Endothelial cell of umbilical vein (primary cell): Measurements from ENCODE around the gene MTMR6. TPM values are rescaled to one million over a fixed set of nuclear protein-coding genes. Genes with fewer than 3 reads are reported as not detected.

ENCODE experiments used
- BruUV-seq: library from RNA; stranded (reverse); fragments of 400-500 nt; replicated peaks from 2 replicates; lab custom pipeline; 2021; lab: Mats Ljungman, UMichigan
- CTCF ChIA-PET: fragments of 300-600, 350-600 bp; sonication (Branson Sonifier 250); formaldehyde crosslinking; loops from one replicate; lab custom pipeline; 2021; ENCODE audit warnings: antibody characterized with exemption, inconsistent platforms; lab: Charles Lee
- POLR2A ChIA-PET: fragments of 300-600, 350-600 bp; sonication (Branson Sonifier 250); formaldehyde crosslinking; loops from one replicate; lab custom pipeline; 2021; ENCODE audit warnings: antibody characterized with exemption, inconsistent platforms; lab: Charles Lee
- DNase-seq: peaks from one replicate; pipeline ENCODE4 v3.0.0-alpha.2; 2011; ENCODE audit warnings: low read depth, low spot score
- FAIRE-seq: peaks from 2 replicates; lab custom pipeline; 2011; peaks lifted over from hg19 to GRCh38; lab: Jason Lieb, UNC
- H2AFZ ChIP-seq: 2 replicates; pipeline ENCODE4 v1.6.0; 2012; ENCODE audit warnings: low read depth, low read length, control low read depth, inconsistent platforms
- H3K27ac ChIP-seq: 2 replicates; pipeline ENCODE4 v1.5.1; 2011; ENCODE audit warnings: low read depth, mild to moderate bottlenecking, control low read depth, low read length, moderate library complexity; ENCODE audit not compliant: insufficient read depth
- H3K27me3 ChIP-seq, 2 experiments: 2 replicates each; pipeline versions ENCODE4 v1.6.0 to v1.6.1; 2011; ENCODE audit warnings: low read length in 2 of 2, mixed read lengths in 1 of 2; ENCODE audit not compliant: control insufficient read depth in 2 of 2, insufficient read depth in 2 of 2
- H3K36me3 ChIP-seq, 2 experiments: 2 replicates in 1 of 2; 3 replicates in 1 of 2; pipeline ENCODE4 v1.5.1; 2011; ENCODE audit warnings: low read length in 2 of 2, mild to moderate bottlenecking in 1 of 2, moderate library complexity in 1 of 2; ENCODE audit not compliant: control insufficient read depth in 2 of 2, insufficient read depth in 2 of 2; ENCODE audit errors: extremely low read depth in 1 of 2
- H3K4me1 ChIP-seq: 3 replicates; pipeline ENCODE4 v1.5.1; 2011; ENCODE audit warnings: mild to moderate bottlenecking, low read length; ENCODE audit not compliant: control insufficient read depth, insufficient read depth; ENCODE audit errors: extremely low read depth
- H3K4me2 ChIP-seq: 2 replicates; pipeline ENCODE4 v1.6.1; 2011; ENCODE audit warnings: low read length, control low read depth, mixed read lengths; ENCODE audit not compliant: insufficient read depth
- H3K4me3 ChIP-seq, 3 experiments: fragments of 200-600 bp in 1 of 3; sonication (generic), shearing (Covaris generic) in 1 of 3; replicated peaks in 1 of 3; 2 replicates each; pipeline ENCODE4 v1.5.1; 2011 to 2016; ENCODE audit warnings: control low read depth in 3 of 3, low read length in 3 of 3, mild to moderate bottlenecking in 2 of 3, inconsistent platforms in 1 of 3, low read depth in 1 of 3, moderate library complexity in 1 of 3; ENCODE audit not compliant: insufficient read depth in 1 of 3
- H3K79me2 ChIP-seq: 2 replicates; pipeline ENCODE4 v1.6.0; 2012; ENCODE audit warnings: low read length, inconsistent platforms; ENCODE audit not compliant: control insufficient read depth, insufficient read depth
- H3K9ac ChIP-seq: replicated peaks from 2 replicates; pipeline ENCODE3; 2011; ENCODE audit warnings: low read length, control low read depth; ENCODE audit not compliant: insufficient read depth; ENCODE audit errors: extremely low read depth
- H3K9me1 ChIP-seq: replicated peaks from 3 replicates; pipeline ENCODE4 v1.6.0; 2011; ENCODE audit warnings: mild to moderate bottlenecking, low read length; ENCODE audit not compliant: control insufficient read depth, insufficient read depth; ENCODE audit errors: extremely low read depth
- H3K9me3 ChIP-seq: replicated peaks from 2 replicates; pipeline ENCODE4 v1.5.1; 2012; ENCODE audit warnings: low read length, inconsistent platforms; ENCODE audit not compliant: control insufficient read depth, insufficient read depth
- H4K20me1 ChIP-seq: replicated peaks from 2 replicates; pipeline ENCODE3; 2011; ENCODE audit warnings: mild to moderate bottlenecking, low read length; ENCODE audit not compliant: control insufficient read depth, insufficient read depth; ENCODE audit errors: extremely low read depth
- EZH2 ChIP-seq: IDR thresholded peaks from 2 replicates; pipeline ENCODE4 v1.6.1; 2012; ENCODE audit warnings: borderline replicate concordance, low read depth, mild to moderate bottlenecking, moderate library complexity, low read length, inconsistent platforms; ENCODE audit not compliant: severe bottlenecking
- FOS ChIP-seq: IDR thresholded peaks from 2 replicates; pipeline ENCODE4 v1.6.1; 2011; ENCODE audit warnings: mild to moderate bottlenecking, low read length, moderate library complexity, borderline replicate concordance; ENCODE audit not compliant: insufficient read depth
- GATA2 ChIP-seq: IDR thresholded peaks from 2 replicates; pipeline ENCODE4 v1.7.0; 2011; ENCODE audit warnings: low read depth, mild to moderate bottlenecking, moderate library complexity, mixed read lengths, low read length; ENCODE audit not compliant: insufficient read length, insufficient read depth
- JUN ChIP-seq: IDR thresholded peaks from 2 replicates; pipeline ENCODE4 v1.6.1; 2011; ENCODE audit warnings: borderline replicate concordance, low read depth; ENCODE audit not compliant: insufficient read length, insufficient read depth
- MAX ChIP-seq: IDR thresholded peaks from 2 replicates; pipeline ENCODE4 v1.6.1; 2011; ENCODE audit not compliant: insufficient read depth, insufficient read length
- POLR2A ChIP-seq: IDR thresholded peaks from 2 replicates; pipeline ENCODE4 v1.6.1; 2012; ENCODE audit warnings: low read depth, mild to moderate bottlenecking, control low read depth, low read length
- POLR2AphosphoS5 ChIP-seq: IDR thresholded peaks from 2 replicates; pipeline ENCODE4 v1.6.1; 2012; ENCODE audit warnings: low read depth, mild to moderate bottlenecking, control low read depth, low read length, moderate library complexity; ENCODE audit not compliant: insufficient read depth
- dilution Hi-C: fragments of 300-500 bp; cut with MboI; formaldehyde crosslinking; loops from one replicate; pipeline ENCODE4 v1.15.0; 2019; ENCODE audit warnings: low sequenced_read_pairs; ENCODE audit not compliant: extremely low pct_ligation_motif_present
- intact Hi-C: fragments of 100-400 bp; cut with micrococcal nuclease; formaldehyde crosslinking; loops from one replicate; pipeline ENCODE4 v1.10.0; 2022
- polyA plus RNA-seq, 4 experiments: library from polyadenylated mRNA; depleted of rRNA in 3 of 4; stranded (reverse) in 3 of 4; unstranded in 1 of 4; fragments of >200 nt; gene quantifications; 2 replicates each; pipeline versions ENCODE4 v1.2.1 to v1.2.3, GENCODE V29; 2011 to 2012; ENCODE audit warnings: missing spikeins in 1 of 4
- total RNA-seq: library from RNA; stranded (reverse); gene quantifications from 2 replicates; pipeline ENCODE4 v1.2.3, GENCODE V29; 2021
- TF ChIP-seq, protein P1 (sequence below), 2 donors: IDR thresholded peaks; 1 replicate in 1 of 2; 2 replicates in 1 of 2; pipeline ENCODE4 v1.5.1; 2011; ENCODE audit warnings: low read length in 2 of 2, mild to moderate bottlenecking in 2 of 2, moderate library complexity in 2 of 2, control low read depth in 1 of 2, inconsistent platforms in 1 of 2, low read depth in 1 of 2; ENCODE audit not compliant: insufficient read depth in 1 of 2; ENCODE audit errors: extremely low read depth in 1 of 2

The MTMR6 gene
- total and polyA plus RNA-seq, 2 donors (not counting 3 experiments of a cell fraction or from before 2014, with no cell fraction given), result 10.2 to 20.9 TPM

DNA sequence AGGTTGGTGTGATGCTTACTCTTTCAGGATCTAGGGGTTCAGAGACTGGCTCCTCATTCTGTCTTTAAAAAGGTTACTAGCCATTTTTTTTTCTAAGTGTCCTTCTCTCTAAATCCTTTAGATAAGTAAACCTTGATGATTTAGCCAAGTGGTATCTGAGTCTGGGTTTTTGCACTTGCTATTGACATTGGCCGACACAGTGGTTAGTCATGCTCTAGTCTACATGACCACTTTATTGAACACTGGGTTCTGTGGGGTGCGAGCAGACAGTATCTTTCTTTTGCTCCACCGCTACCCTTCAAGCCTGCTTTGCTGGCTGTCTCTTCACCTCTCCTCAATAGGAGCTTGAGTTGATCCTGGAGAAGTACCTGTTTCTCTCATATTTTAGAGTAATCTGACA is 7.9 kb upstream of the MTMR6 start:
- H3K9me3 ChIP-seq, result no peaks in the 10 kb centered on the region
- TF ChIP-seq, protein P1, sequence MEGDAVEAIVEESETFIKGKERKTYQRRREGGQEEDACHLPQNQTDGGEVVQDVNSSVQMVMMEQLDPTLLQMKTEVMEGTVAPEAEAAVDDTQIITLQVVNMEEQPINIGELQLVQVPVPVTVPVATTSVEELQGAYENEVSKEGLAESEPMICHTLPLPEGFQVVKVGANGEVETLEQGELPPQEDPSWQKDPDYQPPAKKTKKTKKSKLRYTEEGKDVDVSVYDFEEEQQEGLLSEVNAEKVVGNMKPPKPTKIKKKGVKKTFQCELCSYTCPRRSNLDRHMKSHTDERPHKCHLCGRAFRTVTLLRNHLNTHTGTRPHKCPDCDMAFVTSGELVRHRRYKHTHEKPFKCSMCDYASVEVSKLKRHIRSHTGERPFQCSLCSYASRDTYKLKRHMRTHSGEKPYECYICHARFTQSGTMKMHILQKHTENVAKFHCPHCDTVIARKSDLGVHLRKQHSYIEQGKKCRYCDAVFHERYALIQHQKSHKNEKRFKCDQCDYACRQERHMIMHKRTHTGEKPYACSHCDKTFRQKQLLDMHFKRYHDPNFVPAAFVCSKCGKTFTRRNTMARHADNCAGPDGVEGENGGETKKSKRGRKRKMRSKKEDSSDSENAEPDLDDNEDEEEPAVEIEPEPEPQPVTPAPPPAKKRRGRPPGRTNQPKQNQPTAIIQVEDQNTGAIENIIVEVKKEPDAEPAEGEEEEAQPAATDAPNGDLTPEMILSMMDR (IDR thresholded peaks at IDR 0.05; ENCODE audit: extremely low read depth in 1 of 2, insufficient read depth in 1 of 2, low read depth in 1 of 2, low read length in 2 of 2), result no peak
- TF ChIP-seq POLR2AphosphoS5 (no peak), FOS (no peak), GATA2 (no peak), JUN (no peak), MAX (no peak), POLR2A (no peak), EZH2 (no peak)
- peaks cover 34 to 58% of the 10 kb centered on the region in 2 experiments for H3K27me3 ChIP-seq
- no peak overlapping the region for H3K4me2 ChIP-seq
- dilution Hi-C loops, result no loop called here
- H3K79me2 ChIP-seq, result no peaks in the 10 kb centered on the region
- no peaks in the 10 kb centered on the region for H3K36me3 ChIP-seq
- no peak overlapping the region for H3K4me3 ChIP-seq
- FAIRE-seq, result no peak
- no peak overlapping the region for H3K9ac ChIP-seq
- no peaks in the 10 kb centered on the region for H3K9me1 ChIP-seq
- POLR2A ChIA-PET, result no interaction called here
- intact Hi-C loops, result no loop called here
- DNase-seq, result no peak
- H4K20me1 ChIP-seq, result no peaks in the 10 kb centered on the region
- BruUV-seq, result no TSS peak
- CTCF ChIA-PET, result interaction anchor here (2.6 kb wide), 1 partner anchor 8 kb away, joined by 10 read pairs; the partner anchor contains the start of gene MTMR6
- H3K4me1 ChIP-seq, result no peaks in the 10 kb centered on the region
- no peak overlapping the region for H3K27ac ChIP-seq
- no peak overlapping the region for H2AFZ ChIP-seq
